Measurements from ENCODE around the gene DPH6. TPM values are rescaled to one million over a fixed set of nuclear protein-coding genes. Genes with fewer than 3 reads are reported as not detected.
A peak's percentile ranks its signal among the peaks of the same experiment; 100 is the strongest.

DPH6 gene
- polyA plus RNA-seq, 1 experiment = 9.9 TPM

- TF ChIP-seq CTCF (IDR thresholded peaks at IDR 0.05; ENCODE audit: insufficient read depth, low read depth, low read length) = no peak
- no peak for DNase-seq (ENCODE audit: low read depth)
- H3K27me3 ChIP-seq (ENCODE audit: control insufficient read depth, insufficient read depth, low read length) = no peaks in the 10 kb centered on the region
- CTCF ChIA-PET = interaction anchor here (1.2 to 3.1 kb wide), 2 partner anchors 148 to 151 kb away, joined by 3 to 16 read pairs; no protein-coding TSS in a partner anchor
- POLR2A ChIA-PET = no interaction called here
- H3K4me3 ChIP-seq (ENCODE audit: low read depth, low read length) = no peak overlapping the region
- no peaks in the 10 kb centered on the region for H3K36me3 ChIP-seq (ENCODE audit: control insufficient read depth, insufficient read depth, low read length)
Observed at GRCh38 chr15:35440265-35440664, 105.7 kb downstream of the DPH6 start.

GRCh38 chr15:35439291-35439690, 106.7 kb downstream of the DPH6 start:
- no peaks in the 10 kb centered on the region for H3K27me3 ChIP-seq (ENCODE audit: control insufficient read depth, insufficient read depth, low read length)
- ChIA-PET CTCF (interaction anchor here (0.7 to 3.1 kb wide), 6 partner anchors 11 to 359 kb away, joined by 3 to 16 read pairs (median 4); no protein-coding TSS in a partner anchor), POLR2A (interaction anchor here (0.6 kb wide), 1 partner anchor 491 kb away, joined by 3 read pairs; no protein-coding TSS in a partner anchor)
- H3K36me3 ChIP-seq (ENCODE audit: control insufficient read depth, insufficient read depth, low read length) = no peaks in the 10 kb centered on the region
- no peak for TF ChIP-seq CTCF (IDR thresholded peaks at IDR 0.05; ENCODE audit: insufficient read depth, low read depth, low read length)
- no peak overlapping the region for H3K4me3 ChIP-seq (ENCODE audit: low read depth, low read length)
- peak; percentile 78 for DNase-seq (ENCODE audit: low read depth)

GRCh38 chr15:35437157-35437556, 108.8 kb downstream of the DPH6 start:
- DNase-seq (ENCODE audit: low read depth) = no peak
- peak; percentile 43 for TF ChIP-seq CTCF (IDR thresholded peaks at IDR 0.05; ENCODE audit: insufficient read depth, low read depth, low read length)
- H3K27me3 ChIP-seq (ENCODE audit: control insufficient read depth, insufficient read depth, low read length) = no peaks in the 10 kb centered on the region
- ChIA-PET CTCF (interaction anchor here (0.9 to 3.1 kb wide), 4 partner anchors 9 to 155 kb away, joined by 3 to 16 read pairs (median 7); no protein-coding TSS in a partner anchor), POLR2A (no interaction called here)
- no peaks in the 10 kb centered on the region for H3K36me3 ChIP-seq (ENCODE audit: control insufficient read depth, insufficient read depth, low read length)
- no peak overlapping the region for H3K4me3 ChIP-seq (ENCODE audit: low read depth, low read length)

GRCh38 chr15:35436422-35436821, 109.5 kb downstream of the DPH6 start:
- POLR2A ChIA-PET = no interaction called here
- no peak for DNase-seq (ENCODE audit: low read depth)
- CTCF ChIA-PET = interaction anchor here (0.6 to 3.1 kb wide), 4 partner anchors 8 to 1589 kb away, joined by 4 to 10 read pairs (median 6); no protein-coding TSS in a partner anchor
- H3K36me3 ChIP-seq (ENCODE audit: control insufficient read depth, insufficient read depth, low read length) = no peaks in the 10 kb centered on the region
- TF ChIP-seq CTCF (IDR thresholded peaks at IDR 0.05; ENCODE audit: insufficient read depth, low read depth, low read length) = no peak
- H3K27me3 ChIP-seq (ENCODE audit: control insufficient read depth, insufficient read depth, low read length) = no peaks in the 10 kb centered on the region
- no peak overlapping the region for H3K4me3 ChIP-seq (ENCODE audit: low read depth, low read length)

GRCh38 chr15:35431281-35431680, 114.7 kb downstream of the DPH6 start:
- no peaks in the 10 kb centered on the region for H3K36me3 ChIP-seq (ENCODE audit: control insufficient read depth, insufficient read depth, low read length)
- no peak overlapping the region for H3K4me3 ChIP-seq (ENCODE audit: low read depth, low read length)
- TF ChIP-seq CTCF (IDR thresholded peaks at IDR 0.05; ENCODE audit: insufficient read depth, low read depth, low read length) = no peak
- no peaks in the 10 kb centered on the region for H3K27me3 ChIP-seq (ENCODE audit: control insufficient read depth, insufficient read depth, low read length)
- DNase-seq (ENCODE audit: low read depth) = no peak
- ChIA-PET POLR2A (no interaction called here), CTCF (interaction anchor here (1.6 kb wide), 1 partner anchor 125 kb away, joined by 3 read pairs; no protein-coding TSS in a partner anchor)
